HG03103 (cell line): ENCODE results near the gene SEC14L2.

Source experiments
- ATAC-seq: cut with Tn5 transposase; IDR thresholded peaks from one replicate; pipeline ENCODE4 v1.9.1; 2021; ENCODE audit warnings: low read depth; ENCODE audit not compliant: unreplicated experiment

Gene SEC14L2

GRCh38 chr22:30396871-30397655, at the start of gene SEC14L2:
Gene SEC14L2, plus strand, starts transcription at chr22:30397018. Its CDS starts 99 bp downstream, at chr22:30397117.
- no peak for ATAC-seq

- no peak for ATAC-seq
These were observed 49.4 kb upstream of the SEC14L2 start for GRCh38 chr22:30347255-30347892.

GRCh38 chr22:30348404-30348803, 48.4 kb upstream of the SEC14L2 start:
- ATAC-seq: no peak

DNA sequence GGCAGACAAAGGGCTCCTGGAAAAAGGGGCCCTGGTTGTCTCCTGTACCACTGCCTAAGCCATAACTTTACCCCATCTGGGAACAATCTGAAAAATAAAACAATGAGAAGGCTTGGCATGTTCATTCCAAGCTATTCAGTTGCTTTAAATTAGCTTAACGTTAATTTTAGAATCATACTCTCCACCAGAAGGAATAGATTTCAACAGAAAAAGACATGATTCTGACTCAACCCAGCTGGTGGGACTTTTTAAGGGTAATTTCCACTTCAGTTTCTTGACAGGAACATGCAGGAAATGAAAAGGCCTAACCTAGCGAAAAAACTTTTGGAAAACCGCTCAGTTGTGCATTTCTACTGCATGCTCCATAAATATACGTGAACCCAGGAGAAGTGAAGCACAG, 48.0 kb upstream of the SEC14L2 start:
- ATAC-seq: no peak

DNA sequence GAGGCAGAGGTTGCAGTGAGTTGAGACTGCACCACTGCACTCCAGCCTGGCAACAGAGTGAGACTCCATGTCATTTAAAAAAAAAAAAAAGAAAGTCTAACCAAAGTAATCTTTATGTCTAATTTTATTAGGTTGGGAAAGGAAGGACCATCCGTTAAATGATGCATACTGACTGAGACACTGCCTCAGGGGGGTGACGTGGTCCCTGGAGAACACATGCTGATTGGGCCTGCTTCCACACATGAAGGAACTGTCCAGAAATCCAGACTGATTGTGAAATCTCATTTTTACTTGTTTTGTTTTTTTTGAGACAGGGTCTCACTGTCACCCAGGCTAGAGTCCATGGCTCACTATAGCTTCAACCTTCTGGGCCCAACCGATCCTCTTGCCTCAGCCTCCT, 45.6 kb upstream of the SEC14L2 start:
- ATAC-seq: no peak

- ATAC-seq: no peak
These were observed 42.2 kb upstream of the SEC14L2 start for GRCh38 chr22:30354644-30355043.

DNA sequence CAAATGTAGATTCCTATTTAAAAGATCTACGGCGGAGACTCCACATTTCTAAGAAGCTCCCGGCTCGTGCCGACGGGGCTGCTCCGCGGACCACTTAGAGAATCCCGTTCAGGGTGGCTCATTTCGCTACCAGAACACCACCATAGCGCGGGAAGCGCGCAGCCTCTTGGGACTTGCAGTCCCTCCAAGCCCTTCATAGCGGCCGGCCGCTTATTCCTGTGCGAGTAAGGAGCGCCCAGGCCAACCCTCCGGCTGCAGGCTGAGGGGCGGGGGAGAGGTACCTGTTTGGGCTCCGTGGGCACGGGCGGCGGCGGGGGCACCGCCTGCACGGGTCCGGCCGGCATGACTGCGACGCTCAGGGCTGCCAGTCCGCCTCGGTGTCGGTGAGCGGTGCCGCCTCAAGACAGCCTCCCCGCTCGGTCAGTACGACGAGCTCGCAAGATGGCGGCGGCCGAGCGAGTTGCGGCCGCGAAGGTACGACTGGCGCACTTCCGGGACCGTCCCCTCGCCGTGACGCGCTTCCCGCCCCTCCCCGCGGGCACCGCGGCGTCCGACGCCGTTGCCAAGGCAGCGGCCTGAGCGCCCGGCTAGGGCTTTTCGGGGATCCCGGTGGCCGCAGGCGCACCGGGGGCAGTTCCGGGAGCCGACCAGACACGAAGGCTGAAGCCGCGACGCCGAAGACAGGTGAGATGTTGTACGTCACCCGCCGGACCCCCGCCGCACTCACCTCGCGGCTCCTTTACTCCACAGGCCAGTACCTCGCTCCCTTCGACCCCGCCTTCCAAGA, 40.2 kb upstream of the SEC14L2 start, which contains the start of the genes CCDC157 and SF3A1:
TSS of gene CCDC157 (plus strand) at position 559 of the 787 bp plus-strand sequence. CDS start 8,994 bp downstream, outside the sequence.
TSS of gene SF3A1 (minus strand) at position 446 of the 787 bp plus-strand sequence. CDS start at position 344, 102 bp downstream.
- ATAC-seq: peak; percentile 83

- ATAC-seq: no peak
These were observed 39.6 kb upstream of the SEC14L2 start for GRCh38 chr22:30357236-30357570.

DNA sequence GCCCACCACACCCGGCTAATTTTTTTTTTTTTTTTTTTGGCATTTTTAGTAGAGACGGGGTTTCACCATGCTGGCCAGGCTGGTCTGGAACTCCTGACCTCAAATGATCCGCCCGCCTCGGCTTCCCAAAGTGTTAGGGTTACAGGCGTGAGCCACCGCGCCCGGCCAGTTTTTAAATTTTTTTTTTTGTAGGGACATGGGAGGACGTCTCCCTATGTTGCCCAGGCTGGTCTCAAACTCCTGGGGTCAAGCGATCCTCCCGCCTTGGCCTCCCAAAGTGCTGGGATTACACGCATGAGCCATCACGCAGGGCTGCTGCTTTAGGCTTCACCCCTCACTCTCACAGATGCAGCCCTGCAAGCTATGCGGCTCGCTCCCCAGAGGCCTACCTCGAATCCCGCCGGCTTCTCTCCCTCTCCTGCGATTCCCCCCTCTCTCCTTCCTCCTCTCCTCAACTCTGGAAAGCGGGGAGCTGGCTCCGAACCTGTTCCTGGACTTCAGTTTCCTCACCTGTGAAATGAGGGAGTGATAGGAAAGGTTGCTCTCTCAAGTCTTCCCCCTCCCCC, 39.1 kb upstream of the SEC14L2 start:
- ATAC-seq: no peak

GRCh38 chr22:30358541-30358940, 38.3 kb upstream of the SEC14L2 start:
- ATAC-seq: no peak

- no peak for ATAC-seq
These were observed 34.7 kb upstream of the SEC14L2 start for GRCh38 chr22:30361916-30362650.

GRCh38 chr22:30362651-30363281, 34.1 kb upstream of the SEC14L2 start:
- no peak for ATAC-seq

DNA sequence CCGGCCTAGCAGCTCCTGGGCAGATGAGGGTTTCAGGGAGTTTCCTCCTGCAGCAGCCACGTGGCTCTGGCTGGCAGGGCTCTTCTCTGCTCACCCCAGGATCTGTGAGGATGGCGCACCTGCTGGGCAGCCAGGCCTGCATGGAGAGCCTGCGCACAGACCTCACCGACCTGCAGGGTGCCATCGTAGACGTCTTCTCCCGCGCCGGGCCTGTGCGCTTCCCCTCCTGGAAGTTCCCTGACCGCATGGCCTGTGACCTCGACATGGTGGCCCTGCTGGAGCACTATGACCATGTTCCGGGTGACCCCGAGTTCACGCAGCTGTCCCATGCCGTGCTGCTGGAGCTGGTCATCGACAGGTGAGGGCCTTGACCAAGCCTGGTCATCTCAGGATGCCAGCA, 30.9 kb upstream of the SEC14L2 start:
- no peak for ATAC-seq

- no peak for ATAC-seq
These were observed 28.4 kb upstream of the SEC14L2 start for GRCh38 chr22:30368420-30368819.

- no peak for ATAC-seq
These were observed 26.1 kb upstream of the SEC14L2 start for GRCh38 chr22:30370641-30371230.

- no peak for ATAC-seq
These were observed 25.5 kb upstream of the SEC14L2 start for GRCh38 chr22:30371321-30371720.

DNA sequence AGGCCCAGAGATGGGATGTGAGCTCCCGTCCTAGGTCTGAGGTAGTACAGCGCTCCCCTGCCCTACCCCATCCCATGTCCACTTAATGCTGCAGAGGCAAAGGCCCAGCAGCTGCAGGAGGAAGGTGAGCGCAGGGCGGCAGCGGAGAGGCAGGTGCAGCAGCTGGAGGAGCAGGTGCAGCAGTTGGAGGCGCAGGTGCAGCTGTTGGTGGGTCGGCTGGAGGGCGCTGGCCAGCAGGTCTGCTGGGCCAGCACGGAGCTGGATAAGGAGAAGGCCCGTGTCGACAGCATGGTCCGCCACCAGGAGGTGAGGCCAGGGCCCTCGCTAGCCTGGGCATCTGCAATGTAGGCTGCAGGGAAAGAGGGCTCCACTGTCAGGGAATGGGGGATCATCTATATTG, 24.8 kb upstream of the SEC14L2 start:
- ATAC-seq: no peak

- no peak for ATAC-seq
These were observed 23.9 kb upstream of the SEC14L2 start for GRCh38 chr22:30372915-30373314.
